GM10248 (cell line): ENCODE data around the gene WNT2B.

Experiments used
- CTCF ChIA-PET: fragments of 300-600 bp; sonication (Branson Sonifier 250); formaldehyde crosslinking; extraction: SDS; loops from one replicate; lab custom pipeline; 2021; ENCODE audit warnings: antibody characterized with exemption; lab: Yijun Ruan, JAX
- POLR2A ChIA-PET: fragments of 350-650 bp; sonication (Branson Sonifier 250); formaldehyde crosslinking; extraction: SDS; loops from one replicate; lab custom pipeline; 2020; ENCODE audit warnings: antibody characterized with exemption; lab: Yijun Ruan, JAX
- DNase-seq: peaks from one replicate; pipeline ENCODE4 v3.0.0; 2012; ENCODE audit errors: extremely low spot score
- TF ChIP-seq, protein P1 (sequence below): IDR thresholded peaks from 2 replicates; pipeline ENCODE4 v1.5.1; 2012; ENCODE audit warnings: mild to moderate bottlenecking, low read depth; ENCODE audit errors: extremely low read depth, missing control alignments, control extremely low read depth

The WNT2B gene

DNA sequence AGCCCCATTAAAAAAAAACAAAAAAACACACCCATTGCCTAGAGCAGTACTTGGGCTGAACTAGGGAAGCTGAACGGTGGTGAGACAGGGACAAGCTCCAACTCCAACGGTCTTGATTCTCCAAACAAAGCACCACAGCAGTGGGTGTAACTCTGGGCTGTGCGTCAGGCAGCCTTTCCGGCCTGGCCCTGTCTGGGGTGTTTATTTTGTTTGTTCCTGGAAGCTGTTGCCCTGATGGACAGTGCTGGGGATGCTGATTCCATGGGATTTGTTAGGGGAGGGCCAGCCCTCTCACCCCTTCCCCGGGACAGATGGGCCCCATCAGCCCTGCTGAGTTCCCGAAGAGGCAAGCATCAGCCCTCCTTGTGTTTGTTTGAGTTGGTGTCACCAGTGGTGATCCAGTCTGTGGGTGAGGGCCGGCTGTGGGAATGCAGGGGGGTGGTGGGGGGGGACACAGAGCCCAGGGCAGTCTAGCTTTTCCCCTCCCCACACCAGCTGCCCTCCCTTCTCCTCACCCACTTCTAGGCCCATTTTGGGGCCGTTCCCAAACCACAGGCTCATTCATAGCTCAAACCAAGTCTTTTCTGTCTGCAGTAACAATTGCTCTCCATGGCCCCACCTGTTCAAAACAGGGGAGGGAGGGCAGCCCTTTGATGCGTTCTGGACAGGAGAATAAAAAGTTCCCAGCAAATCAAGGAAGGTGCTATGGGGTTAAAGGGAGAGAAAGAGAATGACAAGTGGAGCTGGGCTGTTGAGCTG lies 4.5 kb downstream of the WNT2B start:
- POLR2A ChIA-PET, result no interaction called here

GRCh38 chr1:112514901-112515300 lies 6.1 kb downstream of the WNT2B start:
- TF ChIP-seq, protein P1, sequence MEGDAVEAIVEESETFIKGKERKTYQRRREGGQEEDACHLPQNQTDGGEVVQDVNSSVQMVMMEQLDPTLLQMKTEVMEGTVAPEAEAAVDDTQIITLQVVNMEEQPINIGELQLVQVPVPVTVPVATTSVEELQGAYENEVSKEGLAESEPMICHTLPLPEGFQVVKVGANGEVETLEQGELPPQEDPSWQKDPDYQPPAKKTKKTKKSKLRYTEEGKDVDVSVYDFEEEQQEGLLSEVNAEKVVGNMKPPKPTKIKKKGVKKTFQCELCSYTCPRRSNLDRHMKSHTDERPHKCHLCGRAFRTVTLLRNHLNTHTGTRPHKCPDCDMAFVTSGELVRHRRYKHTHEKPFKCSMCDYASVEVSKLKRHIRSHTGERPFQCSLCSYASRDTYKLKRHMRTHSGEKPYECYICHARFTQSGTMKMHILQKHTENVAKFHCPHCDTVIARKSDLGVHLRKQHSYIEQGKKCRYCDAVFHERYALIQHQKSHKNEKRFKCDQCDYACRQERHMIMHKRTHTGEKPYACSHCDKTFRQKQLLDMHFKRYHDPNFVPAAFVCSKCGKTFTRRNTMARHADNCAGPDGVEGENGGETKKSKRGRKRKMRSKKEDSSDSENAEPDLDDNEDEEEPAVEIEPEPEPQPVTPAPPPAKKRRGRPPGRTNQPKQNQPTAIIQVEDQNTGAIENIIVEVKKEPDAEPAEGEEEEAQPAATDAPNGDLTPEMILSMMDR, result no peak
- DNase-seq, result no peak
- ChIA-PET POLR2A (no interaction called here), CTCF (no interaction called here)

More for the DNA sequence above, 4.5 kb downstream of the WNT2B start:
- DNase-seq, result no peak
- CTCF ChIA-PET, result interaction anchor here (0.9 to 1.6 kb wide), 6 partner anchors 11 to 119 kb away, joined by 3 to 11 read pairs (median 4); no protein-coding TSS in a partner anchor
- TF ChIP-seq, protein P1, result no peak

- TF ChIP-seq, protein P1, result no peak
- no peak for DNase-seq
- ChIA-PET POLR2A (no interaction called here), CTCF (interaction anchor here (1.0 kb wide), 1 partner anchor 16 kb away, joined by 3 read pairs; no protein-coding TSS in a partner anchor)
Measured at GRCh38 chr1:112515311-112516009, 6.7 kb downstream of the WNT2B start.

- DNase-seq, result no peak
- CTCF ChIA-PET, result interaction anchor here (0.9 to 1.0 kb wide), 2 partner anchors 15 kb away, joined by 3 read pairs; no protein-coding TSS in a partner anchor
- POLR2A ChIA-PET, result no interaction called here
Measured at GRCh38 chr1:112516141-112516540, 7.4 kb downstream of the WNT2B start.

GRCh38 chr1:112517231-112517630 lies 8.5 kb downstream of the WNT2B start:
- CTCF ChIA-PET, result interaction anchor here (0.9 kb wide), 1 partner anchor 16 kb away, joined by 3 read pairs; no protein-coding TSS in a partner anchor
- no peak for DNase-seq
- POLR2A ChIA-PET, result no interaction called here
- TF ChIP-seq, protein P1, result no peak

More at GRCh38 chr1:112516141-112516540, 7.4 kb downstream of the WNT2B start:
- TF ChIP-seq, protein P1, result no peak

DNA sequence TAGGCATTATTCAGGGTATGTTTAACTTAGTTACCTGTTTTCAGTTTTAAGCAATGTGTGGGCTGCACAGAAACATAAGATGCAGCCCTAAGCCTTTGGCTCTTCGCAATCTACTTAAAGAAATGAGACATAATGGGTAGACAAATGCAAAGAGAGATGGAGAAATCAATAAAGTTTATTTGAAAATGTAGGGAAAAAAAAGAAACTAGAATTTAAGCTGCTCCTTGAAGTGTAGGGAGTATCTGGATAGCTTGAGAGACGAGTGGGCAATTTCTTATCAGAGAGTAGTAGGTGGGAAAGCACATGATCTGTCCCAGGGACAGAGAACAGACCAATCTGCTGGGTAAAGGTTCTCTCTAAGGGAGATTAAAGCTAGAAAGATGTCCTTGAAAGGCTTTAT lies 8.9 kb downstream of the WNT2B start:
- DNase-seq, result no peak
- ChIA-PET CTCF (no interaction called here), POLR2A (no interaction called here)
- TF ChIP-seq, protein P1, result no peak
